NT2/D1 (cell line): ENCODE data around the gene FADS2.
A peak's percentile ranks its signal among the peaks of the same experiment; 100 is the strongest.

Experiments used
- DNase-seq: peaks from one replicate; pipeline ENCODE4 v3.0.0-alpha.2; 2011; ENCODE audit warnings: low read depth, low spot score
- H3K27me3 ChIP-seq: 2 replicates; pipeline ENCODE4 v1.6.0; 2011; ENCODE audit warnings: mild to moderate bottlenecking; ENCODE audit not compliant: insufficient read length, insufficient read depth
- H3K36me3 ChIP-seq: 2 replicates; pipeline ENCODE4 v1.6.1; 2011; ENCODE audit warnings: mild to moderate bottlenecking, low read length, mixed read lengths; ENCODE audit not compliant: insufficient read depth, insufficient read length
- H3K4me1 ChIP-seq: 2 replicates; pipeline ENCODE4 v1.5.1; 2011; ENCODE audit not compliant: insufficient read depth, insufficient read length
- H3K4me3 ChIP-seq: 2 replicates; pipeline ENCODE4 v1.5.1; 2011; ENCODE audit warnings: low read depth; ENCODE audit not compliant: insufficient read length
- H3K9ac ChIP-seq: 2 replicates; pipeline ENCODE4 v1.6.0; 2011; ENCODE audit warnings: low read depth; ENCODE audit not compliant: insufficient read length
- H3K9me3 ChIP-seq: 2 replicates; pipeline ENCODE4 v1.5.1; 2011; ENCODE audit warnings: mild to moderate bottlenecking, low read length; ENCODE audit not compliant: insufficient read depth
- SUZ12 ChIP-seq: IDR thresholded peaks from 2 replicates; pipeline ENCODE4 v1.6.1; 2011; ENCODE audit not compliant: insufficient read length, insufficient read depth; ENCODE audit errors: extremely low read depth
- YY1 ChIP-seq: IDR thresholded peaks from 2 replicates; pipeline ENCODE4 v1.6.1; 2011; ENCODE audit not compliant: insufficient read length, insufficient read depth
- ZNF274 ChIP-seq: IDR thresholded peaks from 2 replicates; pipeline ENCODE4 v1.6.1; 2011; ENCODE audit warnings: mild to moderate bottlenecking, low read depth, low read length

Gene FADS2

GRCh38 chr11:61866958-61867343 is 38.9 kb downstream of the FADS2 start:
- no peaks in the 10 kb centered on the region for H3K9me3 ChIP-seq
- DNase-seq = no peak
- no peak for TF ChIP-seq YY1
- TF ChIP-seq ZNF274 = no peak
- no peak for TF ChIP-seq SUZ12
- H3K4me1 ChIP-seq = peaks cover 32% of the 10 kb centered on the region
- peaks cover 8% of the 10 kb centered on the region for H3K27me3 ChIP-seq
- peaks cover 48% of the 10 kb centered on the region for H3K36me3 ChIP-seq
- no peak overlapping the region for H3K9ac ChIP-seq
- no peak overlapping the region for H3K4me3 ChIP-seq

- Histone ChIP-seq H3K36me3 (peaks cover 36% of the 10 kb centered on the region), H3K9me3 (no peaks in the 10 kb centered on the region), H3K4me3 (no peak overlapping the region), H3K4me1 (peaks cover 32% of the 10 kb centered on the region), H3K9ac (no peak overlapping the region), H3K27me3 (peaks cover 18% of the 10 kb centered on the region)
- DNase-seq = no peak
- no peak for TF ChIP-seq YY1
- no peak for TF ChIP-seq SUZ12
- TF ChIP-seq ZNF274 = no peak
Measured at GRCh38 chr11:61868571-61869428, 40.7 kb downstream of the FADS2 start.

- Histone ChIP-seq H3K27me3 (peaks cover 18% of the 10 kb centered on the region), H3K9ac (no peak overlapping the region)
- TF ChIP-seq ZNF274 (no peak), SUZ12 (no peak), YY1 (no peak)
Measured at GRCh38 chr11:61869429-61869707, 41.3 kb downstream of the FADS2 start.

GRCh38 chr11:61869708-61870451 is 41.8 kb downstream of the FADS2 start:
- Histone ChIP-seq H3K9me3 (no peaks in the 10 kb centered on the region), H3K36me3 (peaks cover 30% of the 10 kb centered on the region), H3K4me1 (peaks cover 39% of the 10 kb centered on the region), H3K4me3 (no peak overlapping the region), H3K9ac (peak overlapping the region; percentile 52), H3K27me3 (peaks cover 18% of the 10 kb centered on the region)
- TF ChIP-seq SUZ12 = no peak
- no peak for TF ChIP-seq ZNF274
- TF ChIP-seq YY1 = no peak
- no peak for DNase-seq

More at GRCh38 chr11:61869429-61869707, 41.3 kb downstream of the FADS2 start:
- H3K4me3 ChIP-seq = no peak overlapping the region
- no peak for DNase-seq
- no peaks in the 10 kb centered on the region for H3K9me3 ChIP-seq
- H3K36me3 ChIP-seq = peaks cover 34% of the 10 kb centered on the region
- peaks cover 37% of the 10 kb centered on the region for H3K4me1 ChIP-seq

GRCh38 chr11:61870541-61871031 is 42.5 kb downstream of the FADS2 start:
- H3K9me3 ChIP-seq = no peaks in the 10 kb centered on the region
- H3K27me3 ChIP-seq = peaks cover 18% of the 10 kb centered on the region
- peaks cover 25% of the 10 kb centered on the region for H3K36me3 ChIP-seq
- TF ChIP-seq SUZ12 (no peak), ZNF274 (no peak), YY1 (no peak)
- DNase-seq = no peak
- H3K9ac ChIP-seq = peak overlapping the region; percentile 45
- H3K4me1 ChIP-seq = peaks cover 37% of the 10 kb centered on the region
- H3K4me3 ChIP-seq = no peak overlapping the region

- TF ChIP-seq SUZ12 = no peak
- no peak for TF ChIP-seq YY1
- no peak for TF ChIP-seq ZNF274
Measured at GRCh38 chr11:61871158-61871597, 43.1 kb downstream of the FADS2 start.

GRCh38 chr11:61872935-61873565 is 45.0 kb downstream of the FADS2 start:
- TF ChIP-seq ZNF274 (no peak), YY1 (no peak), SUZ12 (no peak)
- DNase-seq = no peak
- Histone ChIP-seq H3K36me3 (peaks cover 17% of the 10 kb centered on the region), H3K4me1 (peaks cover 28% of the 10 kb centered on the region), H3K4me3 (no peak overlapping the region), H3K9ac (no peak overlapping the region), H3K9me3 (no peaks in the 10 kb centered on the region), H3K27me3 (peaks cover 18% of the 10 kb centered on the region)

More at GRCh38 chr11:61871158-61871597, 43.1 kb downstream of the FADS2 start:
- DNase-seq = peak; percentile 78
- Histone ChIP-seq H3K4me3 (no peak overlapping the region), H3K27me3 (peaks cover 18% of the 10 kb centered on the region), H3K9me3 (no peaks in the 10 kb centered on the region), H3K9ac (peak overlapping the region; percentile 45), H3K36me3 (peaks cover 21% of the 10 kb centered on the region), H3K4me1 (peaks cover 34% of the 10 kb centered on the region)
